ENCODE results near the gene ATP8A2.

ATP8A2 gene

DNA sequence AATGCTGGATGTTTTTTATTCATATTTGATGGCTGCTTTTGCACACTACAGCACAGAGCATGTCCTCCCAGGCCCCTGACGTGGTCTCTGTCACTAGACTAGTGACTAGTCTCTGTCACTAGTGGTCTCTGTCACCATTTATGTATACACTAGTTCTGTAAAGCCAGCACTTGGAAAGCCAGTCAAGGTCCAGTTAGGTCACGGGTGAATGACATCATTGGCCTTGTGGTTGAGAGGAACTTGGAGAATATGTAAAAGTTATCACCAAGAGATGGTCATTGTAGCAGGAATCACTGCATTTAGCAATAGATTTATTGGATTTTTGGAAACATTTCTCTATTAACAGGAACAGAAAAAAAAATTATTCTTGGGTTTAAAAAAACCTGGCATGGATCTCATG is 607.2 kb downstream of the ATP8A2 start:
- H3K27ac ChIP-seq (ENCODE audit: low read length): no peak overlapping the region
- TF ChIP-seq EZH2phosphoT487 (IDR thresholded peaks at IDR 0.05; ENCODE audit: low read length) (no peak), EZH2 (optimal IDR thresholded peaks at IDR 0.05; ENCODE audit: low read depth, low read length) (no peak)
- TF ChIP-seq, protein P1, sequence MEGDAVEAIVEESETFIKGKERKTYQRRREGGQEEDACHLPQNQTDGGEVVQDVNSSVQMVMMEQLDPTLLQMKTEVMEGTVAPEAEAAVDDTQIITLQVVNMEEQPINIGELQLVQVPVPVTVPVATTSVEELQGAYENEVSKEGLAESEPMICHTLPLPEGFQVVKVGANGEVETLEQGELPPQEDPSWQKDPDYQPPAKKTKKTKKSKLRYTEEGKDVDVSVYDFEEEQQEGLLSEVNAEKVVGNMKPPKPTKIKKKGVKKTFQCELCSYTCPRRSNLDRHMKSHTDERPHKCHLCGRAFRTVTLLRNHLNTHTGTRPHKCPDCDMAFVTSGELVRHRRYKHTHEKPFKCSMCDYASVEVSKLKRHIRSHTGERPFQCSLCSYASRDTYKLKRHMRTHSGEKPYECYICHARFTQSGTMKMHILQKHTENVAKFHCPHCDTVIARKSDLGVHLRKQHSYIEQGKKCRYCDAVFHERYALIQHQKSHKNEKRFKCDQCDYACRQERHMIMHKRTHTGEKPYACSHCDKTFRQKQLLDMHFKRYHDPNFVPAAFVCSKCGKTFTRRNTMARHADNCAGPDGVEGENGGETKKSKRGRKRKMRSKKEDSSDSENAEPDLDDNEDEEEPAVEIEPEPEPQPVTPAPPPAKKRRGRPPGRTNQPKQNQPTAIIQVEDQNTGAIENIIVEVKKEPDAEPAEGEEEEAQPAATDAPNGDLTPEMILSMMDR (IDR thresholded peaks at IDR 0.05; ENCODE audit: low read length): no peak

DNA sequence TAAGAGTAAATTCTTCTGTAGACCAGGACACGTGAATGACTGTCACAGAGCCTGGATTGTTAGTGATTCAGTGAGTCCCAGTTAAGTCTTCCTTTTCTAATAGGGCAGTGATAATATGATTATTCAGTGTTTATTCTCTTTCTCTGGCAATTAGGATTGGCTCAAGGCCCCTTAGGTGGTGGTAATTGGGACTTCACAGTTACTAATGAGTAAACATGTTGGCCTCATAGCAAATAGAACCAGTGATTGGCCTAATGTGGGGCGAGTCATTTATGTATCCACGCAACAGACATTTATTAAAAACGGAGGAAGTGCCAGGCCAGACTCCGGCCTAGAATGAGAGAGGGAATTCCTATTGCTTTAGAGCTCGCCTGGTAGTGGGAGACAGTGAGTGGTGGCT is 607.6 kb downstream of the ATP8A2 start:
- Histone ChIP-seq H3K4me3 (ENCODE audit: low read length) (no peak overlapping the region), H3K9me2 (replicated peaks; ENCODE audit: insufficient read depth, low read length) (no peaks in the 10 kb centered on the region), H3K4me1 (ENCODE audit: low read length) (no peaks in the 10 kb centered on the region), H3K27ac (ENCODE audit: low read length) (no peak overlapping the region), H2AFZ (ENCODE audit: low read length) (no peak overlapping the region), H3K27me3 (replicated peaks; ENCODE audit: insufficient read depth, low read length) (no peaks in the 10 kb centered on the region), H4K20me1 (ENCODE audit: insufficient read depth, low read length) (no peaks in the 10 kb centered on the region), H3K79me2 (ENCODE audit: low read length) (no peaks in the 10 kb centered on the region), H3K4me2 (ENCODE audit: low read depth, low read length) (no peak overlapping the region), H3F3A (ENCODE audit: insufficient read depth, low read length) (no peaks in the 10 kb centered on the region), H3K36me3 (replicated peaks; ENCODE audit: insufficient read depth, low read length) (no peaks in the 10 kb centered on the region), H3K9me3 (replicated peaks; ENCODE audit: insufficient read depth, low read length) (no peaks in the 10 kb centered on the region), H3K9ac (ENCODE audit: low read length) (no peak overlapping the region)
- TF ChIP-seq, protein P1 (IDR thresholded peaks at IDR 0.05; ENCODE audit: low read length): no peak
- DNase-seq: no peak

More for the DNA sequence above, 607.2 kb downstream of the ATP8A2 start:
- H3K4me3 ChIP-seq (ENCODE audit: low read length): no peak overlapping the region
- DNase-seq: no peak
- no peaks in the 10 kb centered on the region for H3K36me3 ChIP-seq (replicated peaks; ENCODE audit: insufficient read depth, low read length)
- no peaks in the 10 kb centered on the region for H4K20me1 ChIP-seq (ENCODE audit: insufficient read depth, low read length)
- no peaks in the 10 kb centered on the region for H3K4me1 ChIP-seq (ENCODE audit: low read length)
- H3K9me3 ChIP-seq (replicated peaks; ENCODE audit: insufficient read depth, low read length): no peaks in the 10 kb centered on the region
- no peaks in the 10 kb centered on the region for H3F3A ChIP-seq (ENCODE audit: insufficient read depth, low read length)
- no peaks in the 10 kb centered on the region for H3K9me2 ChIP-seq (replicated peaks; ENCODE audit: insufficient read depth, low read length)
- H3K27me3 ChIP-seq (replicated peaks; ENCODE audit: insufficient read depth, low read length): no peaks in the 10 kb centered on the region
- H3K79me2 ChIP-seq (ENCODE audit: low read length): no peaks in the 10 kb centered on the region
- no peak overlapping the region for H2AFZ ChIP-seq (ENCODE audit: low read length)
- no peak overlapping the region for H3K9ac ChIP-seq (ENCODE audit: low read length)
- H3K4me2 ChIP-seq (ENCODE audit: low read depth, low read length): no peak overlapping the region

DNA sequence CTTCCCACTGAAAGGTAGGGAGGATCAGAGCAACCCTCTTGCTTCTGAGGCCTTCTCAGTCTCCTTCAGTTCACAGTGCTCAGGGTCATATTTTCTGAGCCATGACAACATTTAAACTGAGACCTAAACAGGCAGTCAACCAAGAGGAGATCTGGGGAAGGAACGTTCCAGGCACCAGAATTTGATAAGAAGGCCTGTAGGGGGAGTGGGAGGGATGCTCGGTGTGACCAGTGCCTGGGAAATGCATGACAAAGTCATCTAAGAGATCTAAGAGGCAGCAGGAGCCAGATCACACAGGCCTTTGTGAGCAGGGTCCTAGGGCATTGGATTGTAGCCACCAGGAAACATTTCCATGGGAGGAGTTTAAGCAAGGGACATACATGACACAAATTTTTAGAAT is 608.5 kb downstream of the ATP8A2 start:
- Histone ChIP-seq H3K4me2 (ENCODE audit: low read depth, low read length) (no peak overlapping the region), H3F3A (ENCODE audit: insufficient read depth, low read length) (no peaks in the 10 kb centered on the region), H3K27me3 (replicated peaks; ENCODE audit: insufficient read depth, low read length) (no peaks in the 10 kb centered on the region), H3K4me3 (ENCODE audit: low read length) (no peak overlapping the region), H3K27ac (ENCODE audit: low read length) (no peak overlapping the region), H3K9me2 (replicated peaks; ENCODE audit: insufficient read depth, low read length) (no peaks in the 10 kb centered on the region), H3K79me2 (ENCODE audit: low read length) (no peaks in the 10 kb centered on the region), H3K36me3 (replicated peaks; ENCODE audit: insufficient read depth, low read length) (no peaks in the 10 kb centered on the region), H3K4me1 (ENCODE audit: low read length) (no peaks in the 10 kb centered on the region), H3K9ac (ENCODE audit: low read length) (no peak overlapping the region), H4K20me1 (ENCODE audit: insufficient read depth, low read length) (no peaks in the 10 kb centered on the region), H2AFZ (ENCODE audit: low read length) (no peak overlapping the region), H3K9me3 (replicated peaks; ENCODE audit: insufficient read depth, low read length) (no peaks in the 10 kb centered on the region)
- DNase-seq: no peak
- TF ChIP-seq, protein P1 (IDR thresholded peaks at IDR 0.05; ENCODE audit: low read length): 0 out of 2 replicates have a peak, but pooled peaks have one; percentile 3
- TF ChIP-seq EZH2 (optimal IDR thresholded peaks at IDR 0.05; ENCODE audit: low read depth, low read length) (no peak), EZH2phosphoT487 (IDR thresholded peaks at IDR 0.05; ENCODE audit: low read length) (no peak)

Measured in MM.1S (cell line).